AG08396 (cell line): ENCODE results near the gene ZNF652.
"Not testable (repeated sequence)": the region's sequence is repeated elsewhere in the genome, so short reads cannot be mapped to it uniquely, and the experiment has no call there.

Experiments used
- DNase-seq: peaks from one replicate; pipeline ENCODE4 v3.0.0; 2012; ENCODE audit warnings: low spot score, mixed read lengths

Gene ZNF652

GRCh38 chr17:49315551-49316257 is 46.3 kb downstream of the ZNF652 start:
- peak; percentile 87 for DNase-seq

DNA sequence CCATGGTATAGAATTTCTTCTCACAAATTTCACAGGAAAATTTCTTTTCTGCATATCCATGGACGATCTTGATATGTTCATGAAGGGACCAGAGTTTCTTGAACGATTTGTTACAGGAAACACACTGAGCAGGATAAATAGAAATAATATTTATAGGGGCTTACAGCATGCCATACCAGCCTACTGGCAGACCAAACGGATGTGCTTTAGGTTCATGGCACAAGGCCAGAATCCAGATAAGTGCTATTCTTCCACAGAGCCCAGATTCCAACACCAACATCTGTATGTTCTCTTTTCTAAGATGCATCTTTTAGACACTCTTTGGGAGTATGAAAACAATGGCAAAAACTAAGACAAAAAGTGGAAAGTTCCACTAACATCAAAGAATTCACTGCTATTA is 49.3 kb downstream of the ZNF652 start:
- no peak for DNase-seq

GRCh38 chr17:49299996-49300395 is 62.1 kb downstream of the ZNF652 start:
- no peak for DNase-seq

GRCh38 chr17:49298371-49298976 is 63.6 kb downstream of the ZNF652 start:
- DNase-seq, result no peak

DNA sequence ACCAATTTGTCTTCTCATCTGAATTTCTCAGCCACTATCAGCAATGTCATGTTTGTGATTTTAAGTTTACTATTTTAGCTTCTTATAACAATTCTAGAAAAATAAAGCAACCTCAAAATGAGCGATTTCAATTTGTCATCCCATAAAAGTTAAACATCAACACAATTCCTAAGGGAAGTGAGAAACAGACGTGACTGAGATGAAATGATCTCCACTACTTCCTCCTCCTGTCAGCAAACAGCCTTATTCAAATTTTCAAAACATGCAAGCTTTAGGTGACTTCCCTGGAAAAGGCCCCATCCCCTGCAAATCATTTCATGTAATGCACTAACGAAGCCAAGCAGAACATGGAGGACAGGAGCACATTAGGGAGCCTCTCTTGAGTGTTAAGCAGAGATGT is 64.9 kb downstream of the ZNF652 start:
- DNase-seq, result no peak

- no peak for DNase-seq
These were observed 67.9 kb downstream of the ZNF652 start for GRCh38 chr17:49294122-49294521.

DNA sequence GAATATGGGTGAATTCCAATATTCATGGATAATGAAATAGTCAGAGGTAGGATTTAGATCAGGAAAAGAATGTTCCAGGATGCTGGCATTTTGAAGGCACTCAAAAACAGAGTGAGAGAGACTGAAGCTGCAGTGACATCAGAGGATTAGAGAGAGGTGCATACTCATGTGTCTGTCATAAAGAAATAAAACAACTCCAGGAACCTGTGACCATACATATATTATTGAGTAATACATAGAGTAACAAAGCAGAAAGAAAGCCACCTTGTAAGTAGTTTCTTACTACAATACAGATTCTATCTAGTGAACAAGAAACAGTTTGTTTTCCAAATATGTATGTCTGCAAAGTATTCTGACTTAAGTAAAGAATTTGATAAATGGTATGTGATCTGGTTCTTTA is 69.1 kb downstream of the ZNF652 start:
- DNase-seq, result no peak

DNA sequence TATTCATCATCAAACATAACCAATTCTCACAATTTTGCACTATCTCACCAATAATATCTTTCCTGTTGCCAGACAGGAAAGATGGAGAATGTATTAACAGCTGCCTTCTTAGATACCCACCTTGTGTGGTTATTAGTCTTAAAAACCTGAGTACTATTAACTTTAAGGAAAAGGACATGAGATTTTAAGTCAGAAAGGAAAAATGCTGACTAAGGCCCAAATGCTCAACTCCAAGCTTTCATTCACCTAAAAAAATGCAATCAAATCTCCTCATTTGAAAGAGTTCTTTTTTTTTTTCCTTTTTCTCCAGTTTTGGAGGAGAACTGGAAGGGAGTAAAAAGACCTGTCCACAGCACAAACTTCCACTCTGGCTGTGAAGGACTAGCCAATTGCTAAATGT is 70.1 kb downstream of the ZNF652 start:
- DNase-seq, result no peak

GRCh38 chr17:49290690-49291359 is 71.2 kb downstream of the ZNF652 start:
- DNase-seq, result peak; percentile 46

GRCh38 chr17:49288388-49288787 is 73.7 kb downstream of the ZNF652 start:
- no peak for DNase-seq

DNA sequence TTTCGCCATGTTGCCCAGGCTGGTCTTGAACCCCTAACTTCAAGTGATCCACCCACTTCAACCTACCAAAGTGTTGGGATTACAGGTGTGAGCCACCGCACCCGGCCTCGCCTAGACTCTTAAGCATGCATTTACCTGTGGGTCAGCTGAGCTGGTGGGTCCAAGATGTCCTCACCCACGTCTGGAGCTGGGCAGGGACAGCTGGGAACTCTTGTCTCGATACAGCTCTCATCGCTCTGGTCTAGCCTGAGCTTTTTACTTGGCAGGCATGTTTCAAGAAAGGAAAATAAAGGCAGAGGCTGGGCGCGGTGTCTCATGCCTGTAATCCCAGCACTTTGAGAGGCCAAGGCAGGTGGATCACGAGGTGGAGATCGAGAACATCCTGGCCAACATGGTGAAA is 74.6 kb downstream of the ZNF652 start:
- no peak for DNase-seq

DNA sequence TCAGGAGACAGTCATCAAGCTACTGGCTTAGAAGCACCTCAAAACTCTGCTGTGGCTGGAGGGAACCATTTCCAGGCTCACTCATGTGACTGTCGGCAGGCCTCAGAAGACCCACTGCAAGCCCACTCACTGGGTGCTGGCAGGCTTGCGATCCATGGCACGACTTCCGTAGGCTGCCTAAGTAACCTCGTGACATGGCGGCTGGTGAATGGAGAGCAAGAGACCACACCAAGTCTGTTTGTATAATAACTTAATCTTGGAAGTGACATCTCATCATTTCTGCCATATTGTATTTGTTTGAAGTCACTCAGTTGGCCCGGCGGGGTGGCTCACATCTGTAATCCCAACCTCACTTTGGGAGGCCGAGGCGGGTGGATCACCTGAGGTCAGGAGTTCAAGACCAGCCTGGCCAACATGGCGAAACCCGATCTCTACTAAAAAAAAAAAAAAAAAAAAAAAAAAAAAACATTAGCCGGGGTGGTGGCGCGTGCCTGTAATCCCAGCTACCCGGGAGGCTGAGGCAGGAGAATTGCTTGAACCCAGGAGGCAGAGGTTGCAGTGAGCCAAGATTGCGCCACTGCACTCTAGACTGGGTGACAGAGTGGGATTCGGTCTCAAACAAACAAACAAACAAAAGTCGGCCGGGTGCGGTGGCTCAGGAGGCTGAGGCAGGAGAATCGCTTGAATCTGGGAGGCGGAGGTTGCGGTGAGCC is 75.6 kb downstream of the ZNF652 start:
- DNase-seq, result not testable (repeated sequence)

- no peak for DNase-seq
These were observed 76.3 kb downstream of the ZNF652 start for GRCh38 chr17:49285716-49286115.

GRCh38 chr17:49280918-49281317 is 81.1 kb downstream of the ZNF652 start:
- no peak for DNase-seq

DNA sequence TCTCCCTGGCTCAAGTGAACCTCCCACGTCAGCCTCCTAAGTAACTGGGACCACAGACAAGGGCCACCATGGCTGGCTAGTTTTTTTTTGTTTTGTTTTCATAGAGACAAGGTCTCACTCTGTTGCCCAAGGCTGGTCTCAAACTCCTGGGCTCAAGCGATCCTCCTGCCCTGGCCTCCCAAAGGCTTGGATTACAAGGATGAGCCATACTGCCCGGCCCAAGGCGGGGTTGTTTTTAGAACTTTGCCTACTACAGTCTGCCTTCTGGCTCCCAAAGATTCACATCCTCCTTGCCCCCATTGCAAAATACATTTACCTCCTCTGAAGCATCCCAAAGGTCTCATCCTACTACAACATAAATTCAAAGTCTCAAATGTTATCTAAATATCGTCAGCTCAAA is 82.0 kb downstream of the ZNF652 start:
- DNase-seq, result no peak

DNA sequence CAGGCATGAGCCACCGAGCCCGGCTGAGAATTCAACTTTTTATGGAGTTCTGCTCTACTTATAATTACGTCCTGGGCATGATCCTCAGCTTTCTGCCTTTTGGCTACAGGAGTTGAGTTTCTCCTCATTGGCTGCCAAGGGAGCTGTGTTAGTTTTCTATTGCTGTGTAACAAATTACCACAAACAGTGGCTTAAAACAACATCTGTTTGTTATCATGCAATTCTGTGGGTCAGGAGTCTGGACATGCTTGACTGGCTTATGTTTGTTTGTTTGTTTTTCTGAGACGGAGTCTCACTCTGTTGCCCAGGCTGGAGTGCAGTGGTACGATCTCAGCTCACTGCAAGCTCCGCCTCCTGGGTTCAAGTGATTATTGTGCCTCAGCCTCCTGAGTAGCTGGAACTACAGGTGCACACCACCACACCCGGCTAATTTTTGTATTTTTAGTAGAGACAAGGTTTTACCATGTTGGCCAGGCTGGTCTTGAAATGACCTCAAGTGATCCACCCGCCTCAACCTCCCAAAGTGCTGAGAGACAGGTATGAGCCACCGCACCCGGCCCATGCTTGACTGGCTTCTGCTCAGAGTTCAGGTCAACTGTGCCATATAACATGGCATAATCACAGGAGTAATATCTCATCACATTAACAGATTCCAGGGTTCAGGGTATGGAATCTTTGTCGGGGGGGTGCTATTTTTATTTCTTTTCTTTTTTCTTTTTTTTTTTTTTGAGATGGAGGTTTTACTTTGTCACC is 82.6 kb downstream of the ZNF652 start:
- not testable (repeated sequence) for DNase-seq

- no peak for DNase-seq
These were observed 84.0 kb downstream of the ZNF652 start for GRCh38 chr17:49278076-49278475.

- DNase-seq, result no peak
These were observed 84.4 kb downstream of the ZNF652 start for GRCh38 chr17:49277638-49278037.

- DNase-seq, result not testable (repeated sequence)
These were observed 86.1 kb downstream of the ZNF652 start for GRCh38 chr17:49275981-49276380.

- DNase-seq, result no peak
These were observed 92.7 kb downstream of the ZNF652 start for GRCh38 chr17:49269356-49269755.

- no peak for DNase-seq
These were observed 94.1 kb downstream of the ZNF652 start for GRCh38 chr17:49267912-49268311.

GRCh38 chr17:49266233-49266632 is 95.8 kb downstream of the ZNF652 start:
- DNase-seq, result no peak
